Natural killer cell (primary cell): ENCODE data around the gene RXRG. TPM values are rescaled to one million over a fixed set of nuclear protein-coding genes. Genes with fewer than 3 reads are reported as not detected.

Experiments
- ATAC-seq, 3 donors: fragments of 150-1000 bp in 2 of 3; fragments of 200-7000 bp in 1 of 3; cut with Tn5 transposase; 1 replicate in 1 of 3; 2 replicates in 2 of 3; pipeline ENCODE4 v1.10.0; 2021; ENCODE audit warnings: mild to moderate bottlenecking in 2 of 3, moderate library complexity in 2 of 3
- DNase-seq, 2 donors: peaks; one replicate each; pipeline versions ENCODE4 v3.0.0 to v3.0.0-alpha.2; 2013 to 2021; ENCODE audit warnings: mixed read lengths in 1 of 2
- H3K27ac ChIP-seq: one replicate; pipeline ENCODE4 v1.5.1; 2013; ENCODE audit warnings: mild to moderate bottlenecking, low read length
- H3K27me3 ChIP-seq: one replicate; pipeline ENCODE4 v1.6.1; 2013; ENCODE audit warnings: low read length; ENCODE audit not compliant: control insufficient read depth, insufficient read depth
- H3K36me3 ChIP-seq: one replicate; pipeline ENCODE4 v1.6.1; 2013; ENCODE audit warnings: low read length; ENCODE audit not compliant: control insufficient read depth, insufficient read depth
- H3K4me1 ChIP-seq: one replicate; pipeline ENCODE4 v1.6.1; 2013; ENCODE audit warnings: low read length; ENCODE audit not compliant: control insufficient read depth, insufficient read depth
- H3K4me3 ChIP-seq: one replicate; pipeline ENCODE4 v1.5.1; 2013; ENCODE audit warnings: low read length
- H3K9me3 ChIP-seq: one replicate; pipeline ENCODE4 v1.6.1; 2013; ENCODE audit warnings: low read length; ENCODE audit not compliant: control insufficient read depth, insufficient read depth
- H3K27ac Mint-ChIP-seq, 2 donors: one replicate each; pipeline ENCODE4 v1.8.0; 2022; ENCODE audit warnings: mild to moderate bottlenecking in 2 of 2, mixed read lengths in 2 of 2, moderate library complexity in 1 of 2
- H3K27me3 Mint-ChIP-seq, 2 donors: one replicate each; pipeline ENCODE4 v1.8.0; 2022; ENCODE audit warnings: low read depth in 2 of 2, mixed read lengths in 2 of 2
- H3K36me3 Mint-ChIP-seq: one replicate; pipeline ENCODE4 v1.8.0; 2022; ENCODE audit warnings: mixed read lengths
- H3K4me1 Mint-ChIP-seq, 2 donors: one replicate each; pipeline ENCODE4 v1.8.0; 2022; ENCODE audit warnings: mixed read lengths in 2 of 2
- H3K4me3 Mint-ChIP-seq: one replicate; pipeline ENCODE4 v1.8.0; 2022; ENCODE audit warnings: mild to moderate bottlenecking, moderate library complexity, mixed read lengths
- H3K9me3 Mint-ChIP-seq, 2 donors: one replicate each; pipeline ENCODE4 v1.8.0; 2022; ENCODE audit warnings: mixed read lengths in 2 of 2
- WGBS: methylation state at CpG from one replicate; pipeline ENCODE4 v1.1.7; 2013; ENCODE audit warnings: missing lambda C conversion rate; ENCODE audit not compliant: insufficient coverage; 5-methylcytosine and 5-hydroxymethylcytosine counted together
- intact Hi-C: fragments of 100-400 bp; cut with micrococcal nuclease; formaldehyde crosslinking; loops from one replicate; pipeline ENCODE4 v1.14.2; 2022
- total RNA-seq, 4 donors: library from RNA; stranded (reverse); fragments of 120-200 nt in 1 of 4; gene quantifications; one replicate each; pipeline versions ENCODE4 v1.2.3 to v1.2.4, GENCODE V29; 2013 to 2022
- TF ChIP-seq, protein P1 (sequence below): fragments of 200-600 bp; IDR thresholded peaks from one replicate; pipeline ENCODE4 v1.8.0; 2022; ENCODE audit warnings: antibody characterized with exemption

RXRG gene
- total RNA-seq, 3 donors from 2014 or later (not counting 1 experiment from before 2014, with no cell fraction given): not detected

DNA sequence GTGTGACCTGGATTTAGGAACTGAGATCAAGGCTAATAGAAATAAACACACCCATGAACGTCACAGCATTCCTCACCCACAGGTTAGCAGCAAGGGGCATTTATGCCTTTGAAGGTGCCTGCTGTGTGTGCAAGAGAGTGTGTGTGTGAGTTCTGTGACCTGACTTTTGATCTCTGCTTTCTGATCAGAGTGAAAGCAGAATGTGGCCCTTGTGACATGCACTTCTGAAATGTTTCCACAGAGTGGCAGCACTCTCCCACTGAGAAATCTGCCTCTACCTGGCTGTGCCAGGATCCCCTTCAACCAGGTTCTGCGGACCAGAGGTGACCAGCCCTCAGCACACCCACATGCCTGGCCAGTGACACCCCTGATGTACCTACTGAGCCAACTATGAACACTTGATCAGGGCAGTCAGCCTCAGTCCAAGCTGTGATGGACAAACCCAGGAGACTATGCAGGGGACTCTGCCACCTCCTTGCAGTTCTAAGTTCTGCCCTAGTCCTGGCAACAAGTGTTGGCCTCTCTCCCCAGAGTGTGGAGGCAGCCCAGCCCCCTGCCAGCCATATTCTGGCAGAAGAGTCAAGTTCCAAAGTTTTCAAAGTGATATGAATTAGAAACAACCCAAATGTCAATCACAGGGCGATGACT lies 41.0 kb downstream of the RXRG start:
- Histone ChIP-seq H3K9me3 (no peaks in the 10 kb centered on the region), H3K27ac (no peak overlapping the region), H3K27me3 (peaks cover 2% of the 10 kb centered on the region), H3K36me3 (no peaks in the 10 kb centered on the region), H3K4me1 (no peaks in the 10 kb centered on the region), H3K4me3 (no peak overlapping the region)
- H3K4me1 Mint-ChIP-seq: no peaks in the 10 kb centered on the region
- no peak overlapping the region for H3K4me3 Mint-ChIP-seq
- H3K36me3 Mint-ChIP-seq: no peaks in the 10 kb centered on the region
- H3K9me3 Mint-ChIP-seq: no peaks in the 10 kb centered on the region
- WGBS: 8% methylated on average over 2 of the region's 3 CpGs
- intact Hi-C loops: no loop called here
- TF ChIP-seq, protein P1, sequence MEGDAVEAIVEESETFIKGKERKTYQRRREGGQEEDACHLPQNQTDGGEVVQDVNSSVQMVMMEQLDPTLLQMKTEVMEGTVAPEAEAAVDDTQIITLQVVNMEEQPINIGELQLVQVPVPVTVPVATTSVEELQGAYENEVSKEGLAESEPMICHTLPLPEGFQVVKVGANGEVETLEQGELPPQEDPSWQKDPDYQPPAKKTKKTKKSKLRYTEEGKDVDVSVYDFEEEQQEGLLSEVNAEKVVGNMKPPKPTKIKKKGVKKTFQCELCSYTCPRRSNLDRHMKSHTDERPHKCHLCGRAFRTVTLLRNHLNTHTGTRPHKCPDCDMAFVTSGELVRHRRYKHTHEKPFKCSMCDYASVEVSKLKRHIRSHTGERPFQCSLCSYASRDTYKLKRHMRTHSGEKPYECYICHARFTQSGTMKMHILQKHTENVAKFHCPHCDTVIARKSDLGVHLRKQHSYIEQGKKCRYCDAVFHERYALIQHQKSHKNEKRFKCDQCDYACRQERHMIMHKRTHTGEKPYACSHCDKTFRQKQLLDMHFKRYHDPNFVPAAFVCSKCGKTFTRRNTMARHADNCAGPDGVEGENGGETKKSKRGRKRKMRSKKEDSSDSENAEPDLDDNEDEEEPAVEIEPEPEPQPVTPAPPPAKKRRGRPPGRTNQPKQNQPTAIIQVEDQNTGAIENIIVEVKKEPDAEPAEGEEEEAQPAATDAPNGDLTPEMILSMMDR: peak; percentile 32
- DNase-seq (peak in 1 of 2 donors; percentile 56), ATAC-seq (peak in 2 of 3 donors; percentile 46 to 49)
- peaks cover 12 to 25% of the 10 kb centered on the region in 2 donors for H3K27me3 Mint-ChIP-seq
- no peak overlapping the region for H3K27ac Mint-ChIP-seq

DNA sequence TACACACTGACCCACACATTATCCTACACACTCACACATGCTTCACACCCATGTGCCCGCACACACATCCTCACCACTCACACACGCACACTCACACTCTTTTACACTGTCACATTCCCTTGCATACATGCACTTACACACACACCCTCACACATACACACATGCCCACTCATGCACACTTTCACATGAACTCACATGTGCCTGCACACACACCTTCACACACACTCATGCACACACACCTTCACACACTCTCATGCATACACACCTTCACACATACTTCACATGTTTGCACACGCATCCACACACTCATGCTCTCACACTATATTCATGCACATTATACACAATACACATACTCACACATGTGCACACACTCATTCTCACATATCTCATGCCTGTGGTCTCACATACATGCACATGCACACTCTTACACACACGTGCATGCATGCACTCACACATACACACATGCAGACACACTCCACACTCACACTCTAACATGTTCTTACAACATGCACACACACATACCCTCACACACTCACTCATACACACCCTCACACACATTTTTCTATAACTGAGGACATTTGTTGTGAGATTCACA lies 42.3 kb downstream of the RXRG start:
- H3K27me3 ChIP-seq: peaks cover 2% of the 10 kb centered on the region
- Mint-ChIP-seq H3K36me3 (no peaks in the 10 kb centered on the region), H3K4me1 (peaks cover 0 to 5% of the 10 kb centered on the region in 2 donors), H3K27me3 (peaks cover 4 to 16% of the 10 kb centered on the region in 2 donors), H3K4me3 (no peak overlapping the region), H3K27ac (no peak overlapping the region), H3K9me3 (no peaks in the 10 kb centered on the region)
- no peaks in the 10 kb centered on the region for H3K9me3 ChIP-seq
- H3K4me3 ChIP-seq: no peak overlapping the region
- H3K36me3 ChIP-seq: no peaks in the 10 kb centered on the region
- TF ChIP-seq, protein P1: no peak
- H3K27ac ChIP-seq: no peak overlapping the region
- DNase-seq (no peak), ATAC-seq (peak in 1 of 3 donors; percentile 33)
- no peaks in the 10 kb centered on the region for H3K4me1 ChIP-seq
- WGBS: 76% methylated on average over 4 of the region's 4 CpGs
- intact Hi-C loops: no loop called here

DNA sequence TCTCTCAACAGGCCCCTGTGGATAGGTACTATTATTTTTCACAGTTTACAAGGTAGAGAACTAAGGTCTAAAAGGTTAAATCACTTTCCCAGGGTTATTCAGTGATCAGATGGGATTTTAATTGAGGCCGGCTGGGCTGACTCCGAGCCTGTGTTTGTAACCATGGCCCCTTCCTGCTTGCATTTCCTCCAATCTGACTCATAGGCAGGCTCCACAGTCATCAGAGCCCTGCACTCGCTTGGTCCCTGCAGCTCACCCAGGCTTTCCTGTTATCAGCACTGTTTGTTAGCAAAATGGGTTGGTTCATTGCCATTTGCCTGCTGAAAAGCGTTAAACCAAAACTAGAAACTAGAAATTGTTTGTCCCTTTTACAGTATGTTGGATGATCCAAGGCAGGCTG lies 47.0 kb downstream of the RXRG start:
- Histone ChIP-seq H3K36me3 (no peaks in the 10 kb centered on the region), H3K27me3 (peaks cover 4% of the 10 kb centered on the region), H3K9me3 (no peaks in the 10 kb centered on the region), H3K4me3 (no peak overlapping the region), H3K4me1 (peaks cover 6% of the 10 kb centered on the region), H3K27ac (no peak overlapping the region)
- ATAC-seq (peak in 1 of 3 donors; percentile 34), DNase-seq (peak in 1 of 2 donors; percentile 11)
- no peaks in the 10 kb centered on the region for H3K9me3 Mint-ChIP-seq
- intact Hi-C loops: no loop called here
- TF ChIP-seq, protein P1: no peak
- H3K27ac Mint-ChIP-seq: no peak overlapping the region
- WGBS: 16% methylated on average over 4 of the region's 4 CpGs
- no peaks in the 10 kb centered on the region for H3K36me3 Mint-ChIP-seq
- H3K4me3 Mint-ChIP-seq: no peak overlapping the region
- peaks cover 7 to 15% of the 10 kb centered on the region in 2 donors for H3K4me1 Mint-ChIP-seq
- peaks cover 27 to 33% of the 10 kb centered on the region in 2 donors for H3K27me3 Mint-ChIP-seq
